ENCODE data around the gene DNAJC5G.

Gene DNAJC5G, protein sequence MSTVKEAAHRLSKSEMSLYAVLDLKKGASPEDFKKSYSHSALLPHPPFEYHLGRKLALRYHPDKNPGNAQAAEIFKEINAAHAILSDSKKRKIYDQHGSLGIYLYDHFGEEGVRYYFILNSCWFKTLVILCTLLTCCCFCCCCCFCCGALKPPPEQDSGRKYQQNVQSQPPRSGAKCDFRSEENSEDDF

DNA sequence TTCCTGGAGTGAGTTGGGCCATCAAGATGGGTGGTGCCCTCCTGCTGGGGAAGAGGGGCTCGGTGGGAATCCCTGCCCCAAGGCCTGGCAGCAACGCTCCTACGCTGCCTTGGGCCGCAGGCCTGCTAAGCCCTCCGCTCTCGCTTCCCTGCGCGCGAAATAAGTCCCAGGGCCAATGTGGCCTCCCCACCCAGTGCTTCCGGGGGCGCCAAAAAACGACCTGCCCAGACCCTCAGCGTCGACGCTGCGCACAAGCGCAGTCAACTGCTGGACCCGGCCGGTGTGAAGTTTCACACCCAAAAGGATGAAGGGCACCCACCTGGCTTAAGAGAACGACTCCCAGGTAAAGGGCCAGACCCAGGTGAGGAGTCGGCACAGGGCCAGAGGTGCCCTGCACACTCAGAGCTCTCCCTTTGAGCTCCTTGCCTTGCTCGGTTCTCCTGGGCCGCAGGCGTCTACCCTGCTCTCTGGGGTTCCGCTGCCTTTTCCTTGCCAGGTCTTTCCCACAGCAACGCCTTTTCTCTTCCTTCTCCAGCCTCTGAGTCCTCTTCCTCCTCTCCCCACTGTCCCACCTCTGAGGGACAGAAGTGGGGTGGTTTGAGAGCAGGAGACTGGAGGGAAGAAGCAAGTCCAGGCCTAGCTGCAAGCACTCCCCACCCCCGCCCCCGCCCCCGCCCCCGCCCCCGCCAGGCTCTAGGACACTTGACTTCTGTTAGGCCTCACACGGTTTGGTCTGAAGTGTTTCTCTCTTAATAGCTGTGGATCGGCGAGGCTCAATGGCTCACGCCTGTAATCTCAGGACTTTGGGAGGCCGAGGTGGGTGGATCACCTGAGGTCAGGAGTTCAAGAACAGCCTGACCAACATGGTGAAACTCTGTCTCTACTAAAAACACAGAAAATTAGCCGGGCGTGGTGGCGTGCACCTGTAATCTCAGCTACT is at the start of gene DNAJC5G:
Gene DNAJC5G (plus strand): TSS at position 223 of the 940 bp plus-strand sequence. CDS start 1,296 bp downstream, outside the sequence.
- ChIA-PET POLR2A (ENCODE audit: low non-redundant PET) (no interaction called here), CTCF (no interaction called here)
- no peak within 1 kb of the TSS for H3K27ac ChIP-seq
- no peak for DNase-seq (ENCODE audit: low spot score)
- TF ChIP-seq, protein P1, sequence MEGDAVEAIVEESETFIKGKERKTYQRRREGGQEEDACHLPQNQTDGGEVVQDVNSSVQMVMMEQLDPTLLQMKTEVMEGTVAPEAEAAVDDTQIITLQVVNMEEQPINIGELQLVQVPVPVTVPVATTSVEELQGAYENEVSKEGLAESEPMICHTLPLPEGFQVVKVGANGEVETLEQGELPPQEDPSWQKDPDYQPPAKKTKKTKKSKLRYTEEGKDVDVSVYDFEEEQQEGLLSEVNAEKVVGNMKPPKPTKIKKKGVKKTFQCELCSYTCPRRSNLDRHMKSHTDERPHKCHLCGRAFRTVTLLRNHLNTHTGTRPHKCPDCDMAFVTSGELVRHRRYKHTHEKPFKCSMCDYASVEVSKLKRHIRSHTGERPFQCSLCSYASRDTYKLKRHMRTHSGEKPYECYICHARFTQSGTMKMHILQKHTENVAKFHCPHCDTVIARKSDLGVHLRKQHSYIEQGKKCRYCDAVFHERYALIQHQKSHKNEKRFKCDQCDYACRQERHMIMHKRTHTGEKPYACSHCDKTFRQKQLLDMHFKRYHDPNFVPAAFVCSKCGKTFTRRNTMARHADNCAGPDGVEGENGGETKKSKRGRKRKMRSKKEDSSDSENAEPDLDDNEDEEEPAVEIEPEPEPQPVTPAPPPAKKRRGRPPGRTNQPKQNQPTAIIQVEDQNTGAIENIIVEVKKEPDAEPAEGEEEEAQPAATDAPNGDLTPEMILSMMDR (conservative IDR thresholded peaks at IDR 0.05; ENCODE audit: low read depth): no peak

DNA sequence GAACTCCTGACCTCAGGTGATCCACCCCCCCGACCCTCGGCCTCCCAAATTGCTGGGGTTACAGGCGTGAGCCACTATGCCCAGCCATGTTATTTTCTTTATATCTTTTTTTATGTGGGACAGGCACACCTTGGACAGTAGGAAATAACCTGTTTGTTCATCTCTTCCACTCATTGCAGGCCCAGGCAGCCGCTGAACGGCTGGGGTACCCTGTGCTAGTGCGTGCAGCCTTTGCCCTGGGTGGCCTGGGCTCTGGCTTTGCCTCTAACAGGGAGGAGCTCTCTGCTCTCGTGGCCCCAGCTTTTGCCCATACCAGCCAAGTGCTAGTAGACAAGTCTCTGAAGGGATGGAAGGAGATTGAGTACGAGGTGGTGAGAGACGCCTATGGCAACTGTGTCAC is 49.7 kb upstream of the DNAJC5G start:
- TF ChIP-seq, protein P1 (conservative IDR thresholded peaks at IDR 0.05; ENCODE audit: low read depth): no peak
- no peak for DNase-seq (ENCODE audit: low spot score)
- ChIA-PET CTCF (interaction anchor here (0.6 kb wide), 1 partner anchor 748 kb away, joined by 3 read pairs; no protein-coding TSS in a partner anchor), POLR2A (ENCODE audit: low non-redundant PET) (no interaction called here)
- H3K27ac ChIP-seq: no peak overlapping the region

DNA sequence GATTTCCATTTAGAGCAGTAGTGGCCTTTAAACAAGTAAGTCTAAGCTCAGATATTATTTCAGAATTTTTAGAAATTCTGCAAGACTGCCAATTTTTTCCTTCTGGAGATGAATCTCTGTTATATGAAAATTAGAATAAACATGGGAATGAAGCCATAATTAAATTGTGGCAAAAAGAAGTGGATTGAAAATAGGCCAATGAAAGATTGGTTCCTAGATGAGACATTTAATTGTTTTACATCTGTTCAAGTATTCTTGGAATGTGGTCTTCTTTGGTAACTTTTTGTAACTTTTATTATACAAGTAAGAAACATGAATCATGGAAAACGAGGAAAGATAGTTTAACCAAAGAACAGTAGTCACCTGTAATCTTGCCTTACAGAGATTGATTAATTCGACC is 47.7 kb upstream of the DNAJC5G start:
- TF ChIP-seq, protein P1 (conservative IDR thresholded peaks at IDR 0.05; ENCODE audit: low read depth): no peak
- no peak overlapping the region for H3K27ac ChIP-seq
- POLR2A ChIA-PET (ENCODE audit: low non-redundant PET): no interaction called here
- CTCF ChIA-PET: no interaction called here
- no peak for DNase-seq (ENCODE audit: low spot score)

DNA sequence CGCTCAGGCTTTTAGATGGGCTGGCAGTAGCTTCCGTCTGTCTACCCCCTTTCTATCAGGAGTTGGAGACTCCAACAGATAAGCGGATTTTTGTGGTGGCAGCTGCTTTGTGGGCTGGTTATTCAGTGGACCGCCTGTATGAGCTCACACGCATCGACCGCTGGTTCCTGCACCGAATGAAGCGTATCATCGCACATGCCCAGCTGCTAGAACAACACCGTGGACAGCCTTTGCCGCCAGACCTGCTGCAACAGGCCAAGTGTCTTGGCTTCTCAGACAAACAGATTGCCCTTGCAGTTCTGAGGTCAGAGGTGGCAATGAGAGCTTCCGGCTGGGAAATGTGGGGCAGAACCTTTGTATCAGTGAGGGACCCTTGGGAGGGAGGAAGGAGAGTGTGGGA is 43.3 kb upstream of the DNAJC5G start:
- no peak overlapping the region for H3K27ac ChIP-seq
- ChIA-PET POLR2A (ENCODE audit: low non-redundant PET) (no interaction called here), CTCF (interaction anchor here (0.7 kb wide), 1 partner anchor 122 kb away, joined by 3 read pairs; no protein-coding TSS in a partner anchor)
- DNase-seq (ENCODE audit: low spot score): no peak
- TF ChIP-seq, protein P1 (conservative IDR thresholded peaks at IDR 0.05; ENCODE audit: low read depth): no peak

DNA sequence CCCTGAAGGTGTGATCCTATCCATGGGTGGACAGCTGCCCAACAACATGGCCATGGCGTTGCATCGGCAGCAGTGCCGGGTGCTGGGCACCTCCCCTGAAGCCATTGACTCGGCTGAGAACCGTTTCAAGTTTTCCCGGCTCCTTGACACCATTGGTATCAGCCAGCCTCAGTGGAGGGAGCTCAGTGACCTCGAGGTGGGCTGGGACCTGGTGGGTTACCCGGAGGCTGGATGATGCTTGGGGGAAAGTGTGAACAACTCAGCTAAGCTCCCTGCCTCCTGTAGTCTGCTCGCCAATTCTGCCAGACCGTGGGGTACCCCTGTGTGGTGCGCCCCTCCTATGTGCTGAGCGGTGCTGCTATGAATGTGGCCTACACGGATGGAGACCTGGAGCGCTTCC is 41.9 kb upstream of the DNAJC5G start:
- no peak overlapping the region for H3K27ac ChIP-seq
- POLR2A ChIA-PET (ENCODE audit: low non-redundant PET): no interaction called here
- TF ChIP-seq, protein P1 (conservative IDR thresholded peaks at IDR 0.05; ENCODE audit: low read depth): no peak
- DNase-seq (ENCODE audit: low spot score): no peak
- CTCF ChIA-PET: no interaction called here

DNA sequence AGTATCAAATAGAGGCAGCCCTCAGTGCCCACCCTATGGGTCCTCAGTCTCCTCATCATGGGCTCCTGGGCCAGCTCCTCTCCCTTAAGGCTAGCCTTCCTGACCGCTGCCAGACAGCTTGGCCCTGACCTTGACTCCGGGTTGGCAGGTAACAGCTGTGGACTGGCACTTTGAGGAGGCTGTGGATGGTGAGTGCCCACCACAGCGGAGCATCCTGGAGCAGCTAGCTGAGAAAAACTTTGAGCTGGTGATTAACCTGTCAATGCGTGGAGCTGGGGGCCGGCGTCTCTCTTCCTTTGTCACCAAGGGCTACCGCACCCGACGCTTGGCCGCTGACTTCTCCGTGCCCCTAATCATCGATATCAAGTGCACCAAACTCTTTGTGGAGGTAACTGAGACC is 39.1 kb upstream of the DNAJC5G start:
- CTCF ChIA-PET: interaction anchor here (0.6 to 1.7 kb wide), 4 partner anchors 44 to 469 kb away, joined by 3 to 6 read pairs (median 4); partner anchors contain the start of gene GTF3C2
- POLR2A ChIA-PET (ENCODE audit: low non-redundant PET): no interaction called here
- no peak overlapping the region for H3K27ac ChIP-seq

More for the DNA sequence above, 39.1 kb upstream of the DNAJC5G start:
- no peak for DNase-seq (ENCODE audit: low spot score)
- TF ChIP-seq, protein P1 (conservative IDR thresholded peaks at IDR 0.05; ENCODE audit: low read depth): no peak

Data from RWPE1 (cell line).